GM12878 (cell line): Measurements from ENCODE around the gene KCNMB3. TPM values are rescaled to one million over a fixed set of nuclear protein-coding genes. Genes with fewer than 3 reads are reported as not detected.

Experiments used
- BRCA1 ChIP-seq: IDR thresholded peaks from 2 replicates; pipeline ENCODE4 v1.6.1; 2011; ENCODE audit warnings: low read depth, low read length, improper control_type of control experiment
- CEBPB ChIP-seq, 2 experiments: fragments of 150-350 bp in 1 of 2; IDR thresholded peaks; 2 replicates each; pipeline ENCODE4 v1.6.1; 2012 to 2014; ENCODE audit warnings: low read depth in 2 of 2, low read length in 2 of 2, borderline replicate concordance in 1 of 2, inconsistent platforms in 1 of 2
- CHD4 ChIP-seq: fragments of 200-600 bp; sonication (generic); IDR thresholded peaks from 2 replicates; pipeline ENCODE4 v1.6.1; 2016; ENCODE audit warnings: mild to moderate bottlenecking
- CREB1 ChIP-seq: IDR thresholded peaks from 2 replicates; pipeline ENCODE4 v1.6.1; 2012; ENCODE audit warnings: low read depth, mild to moderate bottlenecking, inconsistent platforms
- EGR1 ChIP-seq, 2 experiments: IDR thresholded peaks; 1 replicate in 1 of 2; 2 replicates in 1 of 2; pipeline ENCODE4 v1.6.1; 2011 to 2012; ENCODE audit warnings: low read depth in 2 of 2, low read length in 2 of 2, borderline replicate concordance in 1 of 2, mild to moderate bottlenecking in 1 of 2, moderate library complexity in 1 of 2
- EP300 ChIP-seq, 2 experiments: fragments of 150-350 bp in 1 of 2; IDR thresholded peaks; 2 replicates each; pipeline ENCODE4 v1.6.1; 2011 to 2012; ENCODE audit warnings: low read depth in 2 of 2, low read length in 2 of 2, borderline replicate concordance in 1 of 2, improper control_type of control experiment in 1 of 2, inconsistent platforms in 1 of 2; ENCODE audit not compliant: control insufficient read depth in 1 of 2
- ETV6 ChIP-seq, 2 experiments: fragments of 450-650 bp in 1 of 2; IDR thresholded peaks in 1 of 2; conservative IDR thresholded peaks in 1 of 2; 2 replicates each; pipeline ENCODE4 v1.6.1; 2014; ENCODE audit warnings: antibody characterized with exemption in 1 of 2, borderline replicate concordance in 1 of 2, low read depth in 1 of 2, mild to moderate bottlenecking in 1 of 2, moderate library complexity in 1 of 2
- FOXM1 ChIP-seq: IDR thresholded peaks from 2 replicates; pipeline ENCODE4 v1.6.1; 2012; ENCODE audit warnings: low read depth, mild to moderate bottlenecking, inconsistent platforms, low read length, moderate library complexity
- LARP7 ChIP-seq: fragments of 450-650 bp; IDR thresholded peaks from 2 replicates; pipeline ENCODE4 v1.6.1; 2017; ENCODE audit warnings: mild to moderate bottlenecking
- MTA2 ChIP-seq: fragments of 450-650 bp; IDR thresholded peaks from 2 replicates; pipeline ENCODE4 v1.6.1; 2016; ENCODE audit warnings: low read depth, mild to moderate bottlenecking, moderate library complexity
- NFIC ChIP-seq: IDR thresholded peaks from 2 replicates; pipeline ENCODE4 v1.6.1; 2012; ENCODE audit warnings: low read depth, mild to moderate bottlenecking, inconsistent platforms, low read length, moderate library complexity
- NR2F1 ChIP-seq: fragments of 450-650 bp; conservative IDR thresholded peaks from 2 replicates; pipeline ENCODE4 v1.6.1; 2017; ENCODE audit warnings: mild to moderate bottlenecking
- PML ChIP-seq: IDR thresholded peaks from 2 replicates; pipeline ENCODE4 v1.6.1; 2012; ENCODE audit warnings: low read length, inconsistent platforms
- RAD21 ChIP-seq: IDR thresholded peaks from 2 replicates; pipeline ENCODE4 v1.6.1; 2011; ENCODE audit warnings: mild to moderate bottlenecking, low read depth, low read length, moderate library complexity; ENCODE audit not compliant: insufficient read depth
- RELA ChIP-seq: fragments of 450-650 bp; IDR thresholded peaks from 2 replicates; pipeline ENCODE4 v1.8.0; 2014; ENCODE audit warnings: borderline replicate concordance; ENCODE audit not compliant: partially characterized antibody
- RUNX3 ChIP-seq: IDR thresholded peaks from 2 replicates; pipeline ENCODE4 v1.6.1; 2012; ENCODE audit warnings: low read length, inconsistent platforms
- SMARCA5 ChIP-seq: fragments of 450-650 bp; IDR thresholded peaks from 2 replicates; pipeline ENCODE4 v1.6.1; 2017; ENCODE audit warnings: mild to moderate bottlenecking
- SREBF1 ChIP-seq: IDR thresholded peaks from 2 replicates; pipeline ENCODE4 v1.6.1; 2012; ENCODE audit warnings: mild to moderate bottlenecking, low read length
- SRF ChIP-seq, 2 experiments: IDR thresholded peaks; 2 replicates each; pipeline ENCODE4 v1.6.1; 2011; ENCODE audit warnings: low read depth in 2 of 2, low read length in 2 of 2, mild to moderate bottlenecking in 1 of 2, moderate library complexity in 1 of 2
- TCF3 ChIP-seq: IDR thresholded peaks from 2 replicates; pipeline ENCODE4 v1.6.1; 2012; ENCODE audit warnings: low read depth, mild to moderate bottlenecking, low read length, borderline replicate concordance; ENCODE audit not compliant: insufficient read depth
- WRNIP1 ChIP-seq: IDR thresholded peaks from 2 replicates; pipeline ENCODE4 v1.6.1; 2011; ENCODE audit warnings: low read depth, low read length, improper control_type of control experiment, borderline replicate concordance
- ZNF274 ChIP-seq: IDR thresholded peaks from one replicate; pipeline ENCODE4 v1.8.0; 2011; ENCODE audit not compliant: insufficient read length, insufficient read depth
- polyA plus RNA-seq, 11 experiments: library from polyadenylated mRNA; depleted of rRNA in 4 of 11; unstranded in 6 of 11; stranded (reverse) in 5 of 11; fragments of >200 nt; fragmentation: Nextera tagmentation in 4 of 11; fragmentation: Illumina TruSeq in 1 of 11; extraction: Ambion mirVana in 4 of 11; extraction: Trizol in 1 of 11; gene quantifications; 1 replicate in 1 of 11; 2 replicates in 10 of 11; pipeline versions ENCODE4 v1.2.1 to v1.2.3, GENCODE V29; 2011 to 2016; ENCODE audit warnings: inconsistent platforms in 2 of 11, missing spikeins in 2 of 11, low read depth in 1 of 11
- total RNA-seq, 4 experiments: library from RNA; depleted of rRNA in 3 of 4; stranded (reverse); fragments of >200 nt in 3 of 4; fragmentation: Illumina TruSeq in 1 of 4; extraction: Trizol in 1 of 4; gene quantifications; 2 replicates each; pipeline versions ENCODE4 v1.2.1 to v1.2.3, GENCODE V29; 2013 to 2021
- TF ChIP-seq, protein P1 (sequence below): fragments of 450-650 bp; IDR thresholded peaks from 2 replicates; pipeline ENCODE4 v1.6.1; 2018; ENCODE audit warnings: borderline replicate concordance, mild to moderate bottlenecking; ENCODE audit not compliant: partially characterized antibody
- TF ChIP-seq, protein P2 (sequence below): IDR thresholded peaks from 2 replicates; pipeline ENCODE4 v1.6.1; 2012; ENCODE audit warnings: low read length, inconsistent platforms
- TF ChIP-seq, protein P3 (sequence below): fragments of 450-650 bp; IDR thresholded peaks from 2 replicates; pipeline ENCODE4 v1.6.1; 2017; ENCODE audit warnings: borderline replicate concordance

The KCNMB3 gene
- total and polyA plus RNA-seq, 10 of the 15 experiments (the other 5 are each of a cell fraction or from before 2014, with no cell fraction given): 0.20 to 4.6 (median 2.2) TPM

DNA sequence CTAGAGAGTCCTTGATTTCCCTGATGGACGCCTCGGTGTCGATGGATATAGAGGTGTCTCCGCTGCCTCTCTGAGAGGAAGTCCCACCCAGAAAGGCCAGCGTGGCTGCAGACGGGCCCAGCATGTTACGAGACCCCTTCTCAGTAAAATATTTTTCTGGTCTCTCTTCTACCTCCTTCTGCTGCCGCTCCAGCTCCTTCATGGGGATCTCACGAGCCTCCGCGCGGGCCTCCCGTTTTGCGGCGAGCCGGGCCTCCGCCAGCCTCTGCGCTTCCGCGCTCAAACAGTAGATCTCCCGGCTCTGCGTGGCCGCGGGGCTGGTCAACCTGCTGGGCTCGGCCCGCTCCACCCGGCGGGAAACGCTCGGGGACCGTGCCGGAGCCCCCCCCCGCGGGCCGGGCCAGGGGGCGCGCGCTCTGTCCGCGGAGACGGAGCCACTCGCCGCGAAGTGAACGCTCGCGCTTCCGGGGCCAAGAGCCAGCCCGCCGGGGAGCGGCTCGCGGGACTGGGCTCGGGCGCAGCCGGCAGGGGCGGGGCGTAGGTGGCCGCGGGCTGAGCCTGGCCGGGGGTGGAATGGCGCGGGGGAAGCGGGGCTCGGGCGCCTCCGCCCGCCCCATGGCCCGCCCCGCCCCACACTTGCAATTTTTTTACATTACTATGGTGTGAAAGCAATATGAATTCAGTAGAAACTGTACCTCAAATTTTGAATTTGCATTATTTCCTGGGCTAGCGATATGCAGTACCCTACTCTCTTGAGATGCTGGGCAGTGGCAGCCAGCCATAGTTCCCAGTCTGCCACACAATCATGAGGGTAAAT, 10.2 kb upstream of the KCNMB3 start (continued):
- no peak for TF ChIP-seq CEBPB (IDR thresholded peaks at IDR 0.05; ENCODE audit: borderline replicate concordance in 1 of 2, low read depth in 2 of 2, low read length in 2 of 2)
- TF ChIP-seq SREBF1: no peak
- TF ChIP-seq EP300 (IDR thresholded peaks at IDR 0.05; ENCODE audit: borderline replicate concordance in 1 of 2, control insufficient read depth in 1 of 2, low read depth in 2 of 2, low read length in 2 of 2): no peak
- 0 out of 2 replicates have a peak, but pooled peaks have one; percentile 17 for TF ChIP-seq FOXM1
- no peak for TF ChIP-seq RAD21
- TF ChIP-seq SRF (IDR thresholded peaks at IDR 0.05; ENCODE audit: low read depth in 2 of 2, low read length in 2 of 2): no peak
- no peak for TF ChIP-seq NFIC
- no peak for TF ChIP-seq PML
- TF ChIP-seq, protein P1, sequence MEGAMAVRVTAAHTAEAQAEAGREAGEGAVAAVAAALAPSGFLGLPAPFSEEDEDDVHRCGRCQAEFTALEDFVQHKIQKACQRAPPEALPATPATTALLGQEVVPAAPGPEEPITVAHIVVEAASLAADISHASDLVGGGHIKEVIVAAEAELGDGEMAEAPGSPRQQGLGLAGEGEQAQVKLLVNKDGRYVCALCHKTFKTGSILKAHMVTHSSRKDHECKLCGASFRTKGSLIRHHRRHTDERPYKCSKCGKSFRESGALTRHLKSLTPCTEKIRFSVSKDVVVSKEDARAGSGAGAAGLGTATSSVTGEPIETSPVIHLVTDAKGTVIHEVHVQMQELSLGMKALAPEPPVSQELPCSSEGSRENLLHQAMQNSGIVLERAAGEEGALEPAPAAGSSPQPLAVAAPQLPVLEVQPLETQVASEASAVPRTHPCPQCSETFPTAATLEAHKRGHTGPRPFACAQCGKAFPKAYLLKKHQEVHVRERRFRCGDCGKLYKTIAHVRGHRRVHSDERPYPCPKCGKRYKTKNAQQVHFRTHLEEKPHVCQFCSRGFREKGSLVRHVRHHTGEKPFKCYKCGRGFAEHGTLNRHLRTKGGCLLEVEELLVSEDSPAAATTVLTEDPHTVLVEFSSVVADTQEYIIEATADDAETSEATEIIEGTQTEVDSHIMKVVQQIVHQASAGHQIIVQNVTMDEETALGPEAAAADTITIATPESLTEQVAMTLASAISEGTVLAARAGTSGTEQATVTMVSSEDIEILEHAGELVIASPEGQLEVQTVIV: no peak
- TF ChIP-seq, protein P2, sequence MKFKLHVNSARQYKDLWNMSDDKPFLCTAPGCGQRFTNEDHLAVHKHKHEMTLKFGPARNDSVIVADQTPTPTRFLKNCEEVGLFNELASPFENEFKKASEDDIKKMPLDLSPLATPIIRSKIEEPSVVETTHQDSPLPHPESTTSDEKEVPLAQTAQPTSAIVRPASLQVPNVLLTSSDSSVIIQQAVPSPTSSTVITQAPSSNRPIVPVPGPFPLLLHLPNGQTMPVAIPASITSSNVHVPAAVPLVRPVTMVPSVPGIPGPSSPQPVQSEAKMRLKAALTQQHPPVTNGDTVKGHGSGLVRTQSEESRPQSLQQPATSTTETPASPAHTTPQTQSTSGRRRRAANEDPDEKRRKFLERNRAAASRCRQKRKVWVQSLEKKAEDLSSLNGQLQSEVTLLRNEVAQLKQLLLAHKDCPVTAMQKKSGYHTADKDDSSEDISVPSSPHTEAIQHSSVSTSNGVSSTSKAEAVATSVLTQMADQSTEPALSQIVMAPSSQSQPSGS: no peak
- no peak for TF ChIP-seq ZNF274
- peak in 1 of 2 experiments; percentile 91; a peak in 2 of 3 replicates for TF ChIP-seq EGR1 (IDR thresholded peaks at IDR 0.05; ENCODE audit: borderline replicate concordance in 1 of 2, low read depth in 2 of 2, low read length in 2 of 2)
- peak; percentile 67; the same call in 1 of the 2 replicates for TF ChIP-seq NR2F1
- no peak for TF ChIP-seq CREB1
- TF ChIP-seq TCF3: 0 out of 2 replicates have a peak, but pooled peaks have one; percentile 24
- no peak for TF ChIP-seq CHD4
- TF ChIP-seq LARP7: peak; percentile 86
- no peak for TF ChIP-seq WRNIP1
- TF ChIP-seq BRCA1: no peak
- no peak for TF ChIP-seq RELA
- no peak for TF ChIP-seq MTA2
- no peak for TF ChIP-seq ETV6 (conservative IDR thresholded peaks at IDR 0.05 in 1 of 2, IDR thresholded peaks at IDR 0.05 in 1 of 2; ENCODE audit: borderline replicate concordance in 1 of 2, low read depth in 1 of 2)
- TF ChIP-seq SMARCA5: no peak
- peak; percentile 37; the same call in 1 of the 2 replicates for TF ChIP-seq RUNX3
- TF ChIP-seq, protein P3, sequence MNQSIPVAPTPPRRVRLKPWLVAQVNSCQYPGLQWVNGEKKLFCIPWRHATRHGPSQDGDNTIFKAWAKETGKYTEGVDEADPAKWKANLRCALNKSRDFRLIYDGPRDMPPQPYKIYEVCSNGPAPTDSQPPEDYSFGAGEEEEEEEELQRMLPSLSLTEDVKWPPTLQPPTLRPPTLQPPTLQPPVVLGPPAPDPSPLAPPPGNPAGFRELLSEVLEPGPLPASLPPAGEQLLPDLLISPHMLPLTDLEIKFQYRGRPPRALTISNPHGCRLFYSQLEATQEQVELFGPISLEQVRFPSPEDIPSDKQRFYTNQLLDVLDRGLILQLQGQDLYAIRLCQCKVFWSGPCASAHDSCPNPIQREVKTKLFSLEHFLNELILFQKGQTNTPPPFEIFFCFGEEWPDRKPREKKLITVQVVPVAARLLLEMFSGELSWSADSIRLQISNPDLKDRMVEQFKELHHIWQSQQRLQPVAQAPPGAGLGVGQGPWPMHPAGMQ: no peak
